ENCODE results near the gene BABAM2. TPM values are rescaled to one million over a fixed set of nuclear protein-coding genes. Genes with fewer than 3 reads are reported as not detected.

The BABAM2 gene
- total RNA-seq, 3 donors from 2014 or later (not counting 1 experiment from before 2014, with no cell fraction given) = 54.6 to 66.1 (median 59.5) TPM

- no peaks in the 10 kb centered on the region for H3K27me3 Mint-ChIP-seq (ENCODE audit: low read depth in 2 of 2)
- H3K4me1 ChIP-seq (ENCODE audit: control insufficient read depth, insufficient read depth, low read length) = no peaks in the 10 kb centered on the region
- TF ChIP-seq CTCF (IDR thresholded peaks at IDR 0.05) = no peak
- H3K36me3 Mint-ChIP-seq = no peaks in the 10 kb centered on the region
- no peak overlapping the region for H3K27ac Mint-ChIP-seq
- H3K27ac ChIP-seq (ENCODE audit: low read length) = no peak overlapping the region
- WGBS (ENCODE audit: insufficient coverage) = 97% methylated on average over 6 of the region's 6 CpGs
- H3K36me3 ChIP-seq (ENCODE audit: control insufficient read depth, insufficient read depth, low read length) = no peaks in the 10 kb centered on the region
- no peak for ATAC-seq
- no peak overlapping the region for H3K4me3 ChIP-seq (ENCODE audit: low read length)
- H3K9me3 Mint-ChIP-seq = no peaks in the 10 kb centered on the region
- intact Hi-C loops (cut with micrococcal nuclease) = no loop called here
- DNase-seq = no peak
- peaks cover 16 to 19% of the 10 kb centered on the region in 2 donors for H3K4me1 Mint-ChIP-seq
- H3K4me3 Mint-ChIP-seq = no peak overlapping the region
- no peaks in the 10 kb centered on the region for H3K27me3 ChIP-seq (ENCODE audit: control insufficient read depth, insufficient read depth, low read length)
- H3K9me3 ChIP-seq (ENCODE audit: control insufficient read depth, insufficient read depth, low read length) = no peaks in the 10 kb centered on the region
These were observed 336.0 kb downstream of the BABAM2 start for GRCh38 chr2:28226558-28226957.

DNA sequence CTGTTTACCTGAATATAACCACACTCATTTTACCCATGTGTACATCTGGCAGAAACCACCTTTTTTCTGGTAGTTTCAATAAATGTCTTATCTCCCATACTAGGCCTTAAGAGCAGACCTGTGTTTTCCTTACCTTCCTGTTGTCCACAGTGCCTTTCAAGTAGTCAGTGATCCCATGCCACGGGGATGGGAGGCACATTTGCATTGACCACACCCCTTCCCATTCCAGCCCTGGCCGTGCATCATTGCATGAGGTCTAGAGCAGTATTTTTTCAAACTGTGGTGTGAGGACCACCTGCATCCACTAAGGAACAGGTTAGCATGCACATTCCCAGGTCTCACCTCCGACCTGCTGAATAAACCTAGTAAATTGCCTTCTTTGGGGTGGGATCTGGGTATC is 337.0 kb downstream of the BABAM2 start:
- no peak overlapping the region for H3K27ac Mint-ChIP-seq
- 91% methylated on average over 2 of the region's 3 CpGs for WGBS (ENCODE audit: insufficient coverage)
- TF ChIP-seq CTCF (IDR thresholded peaks at IDR 0.05) = no peak
- H3K4me3 Mint-ChIP-seq = no peak overlapping the region
- Histone ChIP-seq H3K36me3 (ENCODE audit: control insufficient read depth, insufficient read depth, low read length) (no peaks in the 10 kb centered on the region), H3K4me1 (ENCODE audit: control insufficient read depth, insufficient read depth, low read length) (no peaks in the 10 kb centered on the region), H3K4me3 (ENCODE audit: low read length) (no peak overlapping the region), H3K27me3 (ENCODE audit: control insufficient read depth, insufficient read depth, low read length) (no peaks in the 10 kb centered on the region), H3K27ac (ENCODE audit: low read length) (no peak overlapping the region), H3K9me3 (ENCODE audit: control insufficient read depth, insufficient read depth, low read length) (no peaks in the 10 kb centered on the region)
- DNase-seq (no peak), ATAC-seq (no peak)
- intact Hi-C loops (cut with micrococcal nuclease) = no loop called here
- H3K27me3 Mint-ChIP-seq (ENCODE audit: low read depth in 2 of 2) = no peaks in the 10 kb centered on the region
- H3K36me3 Mint-ChIP-seq = no peaks in the 10 kb centered on the region
- no peaks in the 10 kb centered on the region for H3K9me3 Mint-ChIP-seq
- peaks cover 16 to 19% of the 10 kb centered on the region in 2 donors for H3K4me1 Mint-ChIP-seq

GRCh38 chr2:28228434-28228995 is 338.0 kb downstream of the BABAM2 start:
- Histone ChIP-seq H3K4me3 (ENCODE audit: low read length) (no peak overlapping the region), H3K27ac (ENCODE audit: low read length) (no peak overlapping the region), H3K27me3 (ENCODE audit: control insufficient read depth, insufficient read depth, low read length) (no peaks in the 10 kb centered on the region), H3K4me1 (ENCODE audit: control insufficient read depth, insufficient read depth, low read length) (no peaks in the 10 kb centered on the region), H3K9me3 (ENCODE audit: control insufficient read depth, insufficient read depth, low read length) (no peaks in the 10 kb centered on the region), H3K36me3 (ENCODE audit: control insufficient read depth, insufficient read depth, low read length) (peaks cover 3% of the 10 kb centered on the region)
- no peak overlapping the region for H3K4me3 Mint-ChIP-seq
- no peak for DNase-seq
- H3K9me3 Mint-ChIP-seq = no peaks in the 10 kb centered on the region
- ATAC-seq = peak in 2 of 3 donors; percentile 31 to 47
- intact Hi-C loops (cut with micrococcal nuclease) = no loop called here
- peaks cover 12 to 16% of the 10 kb centered on the region in 2 donors for H3K4me1 Mint-ChIP-seq
- peak; percentile 19 for TF ChIP-seq CTCF (IDR thresholded peaks at IDR 0.05)
- H3K27me3 Mint-ChIP-seq (ENCODE audit: low read depth in 2 of 2) = no peaks in the 10 kb centered on the region
- no CpG with 5 or more reads among the region's 1 CpG for WGBS (ENCODE audit: insufficient coverage)
- H3K27ac Mint-ChIP-seq = no peak overlapping the region
- H3K36me3 Mint-ChIP-seq = no peaks in the 10 kb centered on the region

GRCh38 chr2:28231110-28231631 is 340.6 kb downstream of the BABAM2 start:
- Mint-ChIP-seq H3K9me3 (no peaks in the 10 kb centered on the region), H3K4me1 (no peaks in the 10 kb centered on the region), H3K27me3 (ENCODE audit: low read depth in 2 of 2) (no peaks in the 10 kb centered on the region), H3K36me3 (no peaks in the 10 kb centered on the region), H3K27ac (no peak overlapping the region), H3K4me3 (no peak overlapping the region)
- TF ChIP-seq CTCF (IDR thresholded peaks at IDR 0.05) = no peak
- Histone ChIP-seq H3K4me1 (ENCODE audit: control insufficient read depth, insufficient read depth, low read length) (no peaks in the 10 kb centered on the region), H3K27ac (ENCODE audit: low read length) (no peak overlapping the region), H3K36me3 (ENCODE audit: control insufficient read depth, insufficient read depth, low read length) (peaks cover 3% of the 10 kb centered on the region), H3K4me3 (ENCODE audit: low read length) (no peak overlapping the region), H3K9me3 (ENCODE audit: control insufficient read depth, insufficient read depth, low read length) (no peaks in the 10 kb centered on the region), H3K27me3 (ENCODE audit: control insufficient read depth, insufficient read depth, low read length) (no peaks in the 10 kb centered on the region)
- ATAC-seq (no peak), DNase-seq (no peak)
- WGBS (ENCODE audit: insufficient coverage) = 94% methylated on average over 4 of the region's 4 CpGs
- intact Hi-C loops (cut with micrococcal nuclease) = no loop called here
